Ascending aorta (tissue), 2 donors: ENCODE measurements around the gene HSPB6. TPM values are rescaled to one million over a fixed set of nuclear protein-coding genes. Genes with fewer than 3 reads are reported as not detected.

Source experiments
- DNase-seq, 2 donors: peaks; one replicate each; pipeline ENCODE4 v3.0.0-alpha.2; 2019; ENCODE audit warnings: low spot score in 2 of 2
- H3K27ac ChIP-seq, 2 donors: fragments of 200-600 bp; sonication (generic); one replicate each; pipeline ENCODE4 v1.5.1; 2016 to 2017; ENCODE audit warnings: mild to moderate bottlenecking in 1 of 2
- H3K27me3 ChIP-seq: fragments of 200-600 bp; sonication (generic); one replicate; pipeline ENCODE4 v1.5.1; 2017
- H3K36me3 ChIP-seq, 2 donors: fragments of 200-600 bp; sonication (generic); one replicate each; pipeline ENCODE4 v1.5.1; 2016
- H3K4me1 ChIP-seq, 2 donors: fragments of 200-600 bp; sonication (generic); one replicate each; pipeline ENCODE4 v1.5.1; 2016 to 2017; ENCODE audit warnings: mild to moderate bottlenecking in 1 of 2
- H3K4me3 ChIP-seq, 2 donors: fragments of 200-600 bp; sonication (generic); one replicate each; pipeline ENCODE4 v1.5.1; 2016 to 2017; ENCODE audit warnings: mild to moderate bottlenecking in 1 of 2
- H3K9me3 ChIP-seq, 2 donors: fragments of 200-600 bp; sonication (generic); one replicate each; pipeline ENCODE4 v1.5.1; 2016
- intact Hi-C: fragments of 100-400 bp; cut with DNase I; formaldehyde crosslinking; loops from one replicate; pipeline ENCODE4 v1.15.1; 2023
- total RNA-seq: library from RNA; depleted of rRNA; stranded (reverse); fragments of >200 nt; gene quantifications from one replicate; pipeline ENCODE4 v1.1.0, GENCODE V29; 2016
- TF ChIP-seq, protein P1 (sequence below), 3 experiments: fragments of 200-600 bp in 2 of 3; fragments of 450-650 bp in 1 of 3; sonication (generic) in 2 of 3; IDR thresholded peaks; one replicate each; pipeline ENCODE4 v1.5.1; 2016 to 2019; ENCODE audit warnings: antibody characterized with exemption in 3 of 3, mild to moderate bottlenecking in 1 of 3, moderate library complexity in 1 of 3

Gene HSPB6
- total RNA-seq, 1 donor from 2014 or later: 265 TPM

DNA sequence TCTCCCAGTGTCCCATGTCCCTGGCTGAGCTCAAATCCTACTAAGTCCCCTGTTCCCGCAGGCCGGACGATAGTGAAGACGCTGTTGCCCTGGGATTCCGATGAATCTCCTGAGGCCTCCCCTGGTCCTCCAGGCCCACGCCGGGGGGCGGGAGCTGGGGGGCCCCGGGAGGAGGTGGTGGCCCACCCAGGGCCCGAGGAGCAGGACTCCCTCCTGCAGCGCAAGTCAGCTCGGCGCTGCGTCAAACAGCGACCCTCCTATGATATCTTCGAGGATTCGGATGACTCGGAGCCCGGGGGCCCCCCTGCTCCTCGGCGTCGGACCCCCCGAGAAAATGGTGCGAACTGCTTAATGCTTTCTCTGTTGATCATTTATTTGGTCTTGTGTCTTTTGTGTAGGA lies 33.2 kb downstream of the HSPB6 start:
- peaks cover 3 to 7% of the 10 kb centered on the region in 2 donors for H3K4me1 ChIP-seq
- TF ChIP-seq, protein P1, sequence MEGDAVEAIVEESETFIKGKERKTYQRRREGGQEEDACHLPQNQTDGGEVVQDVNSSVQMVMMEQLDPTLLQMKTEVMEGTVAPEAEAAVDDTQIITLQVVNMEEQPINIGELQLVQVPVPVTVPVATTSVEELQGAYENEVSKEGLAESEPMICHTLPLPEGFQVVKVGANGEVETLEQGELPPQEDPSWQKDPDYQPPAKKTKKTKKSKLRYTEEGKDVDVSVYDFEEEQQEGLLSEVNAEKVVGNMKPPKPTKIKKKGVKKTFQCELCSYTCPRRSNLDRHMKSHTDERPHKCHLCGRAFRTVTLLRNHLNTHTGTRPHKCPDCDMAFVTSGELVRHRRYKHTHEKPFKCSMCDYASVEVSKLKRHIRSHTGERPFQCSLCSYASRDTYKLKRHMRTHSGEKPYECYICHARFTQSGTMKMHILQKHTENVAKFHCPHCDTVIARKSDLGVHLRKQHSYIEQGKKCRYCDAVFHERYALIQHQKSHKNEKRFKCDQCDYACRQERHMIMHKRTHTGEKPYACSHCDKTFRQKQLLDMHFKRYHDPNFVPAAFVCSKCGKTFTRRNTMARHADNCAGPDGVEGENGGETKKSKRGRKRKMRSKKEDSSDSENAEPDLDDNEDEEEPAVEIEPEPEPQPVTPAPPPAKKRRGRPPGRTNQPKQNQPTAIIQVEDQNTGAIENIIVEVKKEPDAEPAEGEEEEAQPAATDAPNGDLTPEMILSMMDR (IDR thresholded peaks at IDR 0.05): no peak
- H3K9me3 ChIP-seq: no peaks in the 10 kb centered on the region
- no peak overlapping the region for H3K27ac ChIP-seq
- intact Hi-C loops: no loop called here
- H3K4me3 ChIP-seq: no peak overlapping the region
- H3K36me3 ChIP-seq: peaks cover 87 to 92% of the 10 kb centered on the region in 2 donors
- H3K27me3 ChIP-seq: no peaks in the 10 kb centered on the region
- DNase-seq: no peak

DNA sequence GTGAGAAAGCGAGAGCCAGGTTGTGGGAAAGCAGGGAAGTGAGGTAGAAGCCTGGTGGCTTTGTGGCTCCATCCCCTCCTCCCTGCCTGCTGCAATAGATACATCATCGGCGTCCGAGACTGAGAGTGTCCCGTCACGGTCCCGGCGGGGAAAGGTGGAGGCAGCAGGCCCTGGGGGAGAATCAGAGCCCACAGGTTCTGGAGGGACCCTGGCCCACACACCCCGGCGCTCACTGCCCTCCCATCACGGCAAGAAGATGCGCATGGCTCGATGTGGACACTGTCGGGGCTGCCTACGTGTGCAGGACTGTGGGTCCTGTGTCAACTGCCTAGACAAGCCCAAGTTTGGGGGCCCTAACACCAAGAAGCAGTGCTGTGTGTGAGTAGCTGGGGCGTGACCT lies 33.9 kb downstream of the HSPB6 start:
- Histone ChIP-seq H3K9me3 (no peaks in the 10 kb centered on the region), H3K4me3 (no peak overlapping the region), H3K27me3 (no peaks in the 10 kb centered on the region), H3K27ac (no peak overlapping the region), H3K36me3 (peaks cover 79 to 84% of the 10 kb centered on the region in 2 donors), H3K4me1 (peaks cover 3 to 7% of the 10 kb centered on the region in 2 donors)
- TF ChIP-seq, protein P1 (IDR thresholded peaks at IDR 0.05): no peak
- no peak for DNase-seq
- intact Hi-C loops: no loop called here

DNA sequence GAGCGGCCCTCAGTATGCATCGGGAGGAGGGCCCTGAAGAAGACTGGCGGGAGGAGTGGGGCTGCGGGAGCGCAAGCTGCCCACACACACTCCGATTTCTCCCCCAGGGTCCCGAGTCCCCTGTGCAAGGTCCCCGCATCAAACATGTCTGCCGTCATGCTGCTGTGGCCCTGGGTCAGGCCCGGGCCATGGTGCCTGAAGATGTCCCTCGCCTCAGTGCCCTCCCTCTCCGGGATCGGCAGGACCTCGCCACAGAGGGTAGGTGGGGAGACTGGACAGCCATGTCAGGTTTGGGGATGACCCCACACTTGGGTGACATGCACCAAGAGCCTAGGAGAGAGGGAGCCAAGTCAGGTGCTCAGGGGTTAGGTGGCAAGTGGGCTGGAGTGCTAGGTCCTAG lies 34.4 kb downstream of the HSPB6 start:
- TF ChIP-seq, protein P1 (IDR thresholded peaks at IDR 0.05): no peak
- H3K4me1 ChIP-seq: peaks cover 3 to 7% of the 10 kb centered on the region in 2 donors
- no peak for DNase-seq
- H3K36me3 ChIP-seq: peaks cover 75 to 79% of the 10 kb centered on the region in 2 donors
- H3K9me3 ChIP-seq: no peaks in the 10 kb centered on the region
- no peaks in the 10 kb centered on the region for H3K27me3 ChIP-seq
- no peak overlapping the region for H3K27ac ChIP-seq
- no peak overlapping the region for H3K4me3 ChIP-seq
- intact Hi-C loops: no loop called here

DNA sequence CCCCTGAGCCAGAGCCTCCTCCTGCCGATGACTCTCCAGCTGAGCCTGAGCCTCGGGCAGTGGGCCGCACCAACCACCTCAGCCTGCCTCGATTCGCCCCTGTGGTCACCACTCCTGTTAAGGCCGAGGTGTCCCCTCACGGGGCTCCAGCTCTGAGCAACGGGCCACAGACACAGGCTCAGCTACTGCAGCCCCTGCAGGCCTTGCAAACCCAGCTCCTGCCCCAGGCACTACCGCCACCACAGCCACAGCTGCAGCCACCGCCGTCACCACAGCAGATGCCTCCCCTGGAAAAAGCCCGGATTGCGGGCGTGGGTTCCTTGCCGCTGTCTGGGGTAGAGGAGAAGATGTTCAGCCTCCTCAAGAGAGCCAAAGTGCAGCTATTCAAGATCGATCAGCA lies 35.5 kb downstream of the HSPB6 start:
- TF ChIP-seq, protein P1 (IDR thresholded peaks at IDR 0.05): no peak
- Histone ChIP-seq H3K27ac (no peak overlapping the region), H3K36me3 (peaks cover 64 to 69% of the 10 kb centered on the region in 2 donors), H3K4me3 (no peak overlapping the region), H3K9me3 (no peaks in the 10 kb centered on the region), H3K4me1 (peaks cover 3 to 9% of the 10 kb centered on the region in 2 donors), H3K27me3 (no peaks in the 10 kb centered on the region)
- no peak for DNase-seq
- intact Hi-C loops: no loop called here

DNA sequence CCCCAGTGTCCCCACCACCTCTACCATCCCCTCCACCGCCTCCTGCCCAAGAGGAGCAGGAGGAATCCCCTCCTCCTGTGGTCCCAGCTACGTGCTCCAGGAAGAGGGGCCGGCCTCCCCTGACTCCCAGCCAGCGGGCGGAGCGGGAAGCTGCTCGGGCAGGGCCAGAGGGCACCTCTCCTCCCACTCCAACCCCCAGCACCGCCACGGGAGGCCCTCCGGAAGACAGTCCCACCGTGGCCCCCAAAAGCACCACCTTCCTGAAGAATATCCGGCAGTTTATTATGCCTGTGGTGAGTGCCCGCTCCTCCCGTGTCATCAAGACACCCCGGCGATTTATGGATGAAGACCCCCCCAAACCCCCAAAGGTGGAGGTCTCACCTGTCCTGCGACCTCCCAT lies 36.2 kb downstream of the HSPB6 start:
- Histone ChIP-seq H3K27me3 (no peaks in the 10 kb centered on the region), H3K27ac (no peak overlapping the region), H3K4me1 (peaks cover 6 to 17% of the 10 kb centered on the region in 2 donors), H3K9me3 (no peaks in the 10 kb centered on the region), H3K36me3 (peaks cover 57 to 61% of the 10 kb centered on the region in 2 donors), H3K4me3 (no peak overlapping the region)
- intact Hi-C loops: no loop called here
- DNase-seq: no peak
- TF ChIP-seq, protein P1 (IDR thresholded peaks at IDR 0.05): no peak

DNA sequence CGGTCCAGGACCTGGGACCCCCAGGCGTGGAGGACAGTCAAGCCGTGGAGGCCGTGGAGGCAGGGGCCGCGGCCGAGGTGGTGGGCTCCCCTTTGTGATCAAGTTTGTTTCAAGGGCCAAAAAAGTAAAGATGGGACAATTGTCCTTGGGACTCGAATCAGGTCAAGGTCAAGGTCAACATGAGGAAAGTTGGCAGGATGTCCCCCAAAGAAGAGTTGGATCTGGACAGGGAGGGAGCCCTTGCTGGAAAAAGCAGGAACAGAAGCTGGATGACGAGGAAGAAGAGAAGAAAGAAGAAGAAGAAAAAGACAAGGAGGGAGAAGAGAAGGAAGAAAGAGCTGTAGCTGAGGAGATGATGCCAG lies 36.7 kb downstream of the HSPB6 start:
- H3K4me1 ChIP-seq: peaks cover 7 to 19% of the 10 kb centered on the region in 2 donors
- H3K9me3 ChIP-seq: no peaks in the 10 kb centered on the region
- no peak overlapping the region for H3K27ac ChIP-seq
- H3K36me3 ChIP-seq: peaks cover 52 to 56% of the 10 kb centered on the region in 2 donors
- no peaks in the 10 kb centered on the region for H3K27me3 ChIP-seq
- TF ChIP-seq, protein P1 (IDR thresholded peaks at IDR 0.05): no peak
- intact Hi-C loops: no loop called here
- no peak for DNase-seq
- no peak overlapping the region for H3K4me3 ChIP-seq
